ENCODE measurements around the gene CHRNA10.

Gene CHRNA10

DNA sequence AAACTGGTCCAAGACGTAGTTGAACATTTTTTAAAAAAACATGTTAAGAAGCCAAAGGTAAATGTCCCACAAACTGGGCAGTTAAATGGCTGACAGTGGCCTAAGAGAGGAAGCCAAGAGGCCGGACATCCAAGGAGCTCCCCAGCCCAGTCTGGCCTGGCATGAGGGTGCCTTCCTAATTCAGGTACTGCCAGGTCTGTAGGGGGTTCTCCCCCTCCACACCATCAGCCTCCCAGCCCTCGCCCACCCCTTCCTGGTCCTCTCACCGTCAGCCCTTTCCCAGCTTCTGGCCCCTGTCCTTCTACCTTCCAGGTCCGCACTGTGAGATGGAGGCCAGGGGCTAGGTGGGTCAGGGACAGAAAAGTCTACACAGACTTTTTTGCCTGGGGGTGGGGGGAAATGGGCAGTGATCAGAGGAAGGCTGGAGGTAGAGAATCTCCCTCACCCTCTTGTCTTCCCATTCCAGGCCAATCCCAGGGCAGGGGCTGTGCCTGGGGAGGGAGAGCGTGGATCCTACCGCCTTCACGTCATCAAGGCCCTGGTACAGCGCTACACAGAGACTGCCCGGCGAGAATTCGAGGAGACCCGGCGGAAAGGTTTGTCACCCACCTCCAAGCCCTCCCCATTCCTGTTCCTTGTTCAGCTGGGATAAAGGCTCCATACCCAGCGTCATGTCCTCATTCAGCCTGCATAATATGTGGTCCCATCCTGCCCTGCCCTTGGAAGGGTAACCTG is 35.4 kb downstream of the CHRNA10 start:
- no peak for DNase-seq (ENCODE audit: low read depth in 2 of 2)

DNA sequence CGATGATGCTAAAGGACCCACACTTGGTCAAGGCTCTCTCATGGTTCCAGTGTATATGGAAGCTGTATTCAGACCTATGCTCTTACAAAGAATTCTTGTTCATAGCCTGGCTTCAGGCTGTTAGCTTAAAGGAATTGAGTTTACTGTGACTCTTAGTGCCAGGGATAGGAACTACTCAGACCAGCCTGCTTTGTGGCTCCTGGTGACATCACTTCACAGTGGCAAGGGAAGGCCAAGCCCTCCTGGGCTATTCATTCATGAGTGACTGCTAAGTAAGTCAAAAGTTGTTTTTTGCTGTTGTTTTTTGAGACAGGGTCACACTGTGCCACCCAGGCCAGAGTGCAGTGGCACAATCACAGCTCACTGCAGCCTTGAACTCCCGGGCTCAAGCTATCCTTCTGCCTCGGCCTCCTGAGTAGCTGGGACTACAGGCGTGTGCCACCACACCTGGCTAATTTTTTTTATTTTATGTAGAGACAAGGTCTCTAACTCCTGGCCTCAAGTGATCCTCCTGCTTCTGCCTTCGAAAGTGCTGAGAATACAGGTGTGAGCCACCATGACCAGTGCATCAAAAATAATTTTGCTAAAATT is 39.0 kb downstream of the CHRNA10 start:
- DNase-seq (ENCODE audit: low read depth in 2 of 2) = no peak

DNA sequence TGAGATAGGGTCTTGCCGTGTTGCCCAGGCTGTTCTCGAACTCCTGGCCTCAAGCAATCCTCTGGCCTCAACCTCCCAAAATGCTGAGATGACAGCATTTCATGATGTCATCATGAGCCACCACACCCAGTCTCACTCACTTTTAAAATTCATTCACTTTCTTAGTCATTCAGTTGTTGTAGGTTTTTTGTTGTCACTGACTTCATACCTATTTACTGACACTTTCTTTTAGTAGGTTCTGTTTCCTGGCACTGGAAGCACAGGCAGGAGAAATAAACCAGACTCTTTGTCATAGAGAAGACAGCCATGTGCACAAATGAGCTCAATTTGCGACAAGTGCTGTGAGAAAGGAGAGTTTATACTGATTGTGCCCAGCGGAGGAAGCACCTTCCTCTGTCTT is 39.9 kb downstream of the CHRNA10 start:
- no peak for DNase-seq (ENCODE audit: low read depth in 2 of 2)

DNA sequence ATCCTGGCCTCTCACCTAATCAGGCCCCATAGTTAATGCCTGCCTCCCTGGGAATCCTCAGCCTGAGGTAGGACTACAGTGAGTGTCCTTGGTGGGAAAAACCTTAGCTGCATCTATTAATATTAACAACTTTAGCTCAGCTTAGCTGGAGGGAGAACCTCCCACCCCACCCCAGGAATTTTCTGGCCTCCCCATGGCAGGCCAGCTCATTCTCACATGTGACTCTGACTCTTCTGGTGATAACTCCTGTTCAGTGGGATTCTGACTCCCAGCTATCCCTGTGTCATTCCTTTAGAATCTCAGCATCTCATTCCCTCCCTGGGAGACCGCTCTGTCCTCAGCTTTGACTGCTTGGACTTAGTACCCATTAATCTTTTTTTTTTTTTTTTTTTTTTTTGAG is 43.9 kb downstream of the CHRNA10 start:
- DNase-seq (ENCODE audit: low read depth in 2 of 2) = no peak

DNA sequence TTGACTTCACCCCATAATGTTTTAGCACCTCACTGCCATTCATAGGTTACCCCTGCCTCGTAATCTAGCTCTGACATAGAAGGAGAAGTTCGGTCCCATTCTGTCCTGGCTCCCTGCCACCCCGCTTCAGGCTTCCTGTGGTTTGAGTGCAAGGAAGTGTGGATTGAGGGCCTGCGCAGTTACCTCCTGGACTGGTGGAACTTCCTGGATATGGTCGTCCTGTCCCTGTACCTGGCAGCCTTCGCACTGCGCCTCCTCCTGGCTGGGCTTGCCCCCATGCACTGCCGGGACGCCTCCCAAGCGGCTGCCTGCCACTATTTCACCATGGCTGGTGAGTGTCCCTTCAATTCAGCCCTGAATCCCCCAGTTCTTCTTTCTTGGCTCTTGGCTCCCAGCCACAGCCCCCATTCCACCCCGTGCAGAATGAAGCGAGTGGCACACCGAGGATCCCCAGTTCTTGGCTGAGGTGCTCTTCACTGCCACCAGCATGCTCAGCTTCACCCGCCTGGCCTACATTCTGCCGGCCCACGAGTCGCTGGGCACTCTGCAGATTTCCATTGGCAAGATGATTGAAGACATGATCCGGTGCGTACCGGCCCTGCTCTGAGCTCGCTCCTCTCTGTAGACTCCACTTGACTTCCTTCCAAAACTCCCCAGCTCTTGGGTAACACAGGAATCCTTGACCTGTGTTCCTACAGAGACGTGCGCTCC is 44.8 kb downstream of the CHRNA10 start:
- no peak for DNase-seq (ENCODE audit: low read depth in 2 of 2)

DNA sequence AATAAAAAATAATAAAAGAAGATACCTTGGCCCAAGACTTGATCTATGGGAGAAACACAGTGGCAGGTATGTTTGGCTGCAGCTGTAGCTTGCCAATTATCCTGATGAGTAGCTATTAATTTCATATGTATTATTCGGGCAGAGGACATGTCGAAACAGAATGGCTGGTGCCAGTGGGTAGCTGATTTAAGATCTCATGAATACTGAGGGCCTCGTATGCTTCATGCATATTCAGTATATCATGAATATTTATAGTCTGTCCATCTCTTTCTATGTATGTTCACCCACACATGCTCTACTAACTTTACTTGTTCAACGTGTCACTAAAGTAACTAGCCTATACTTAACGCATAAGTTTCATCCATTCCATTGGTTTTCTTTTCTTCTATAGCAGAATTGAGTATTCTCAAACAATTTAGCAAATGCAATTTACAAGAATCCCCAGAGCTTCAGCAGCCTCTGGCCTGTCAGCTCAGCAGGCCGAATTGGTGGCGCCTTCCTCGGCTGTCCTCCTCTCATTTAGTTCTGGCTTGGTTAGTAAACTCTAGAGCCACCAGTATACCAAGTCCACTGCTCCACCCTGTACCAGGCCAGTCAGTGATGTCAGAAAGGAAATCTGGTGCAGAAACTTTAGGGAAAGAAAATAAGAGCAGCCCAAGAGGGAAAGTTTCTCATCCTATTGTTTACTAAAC is 47.3 kb downstream of the CHRNA10 start:
- no peak for DNase-seq (ENCODE audit: low read depth in 2 of 2)

DNA sequence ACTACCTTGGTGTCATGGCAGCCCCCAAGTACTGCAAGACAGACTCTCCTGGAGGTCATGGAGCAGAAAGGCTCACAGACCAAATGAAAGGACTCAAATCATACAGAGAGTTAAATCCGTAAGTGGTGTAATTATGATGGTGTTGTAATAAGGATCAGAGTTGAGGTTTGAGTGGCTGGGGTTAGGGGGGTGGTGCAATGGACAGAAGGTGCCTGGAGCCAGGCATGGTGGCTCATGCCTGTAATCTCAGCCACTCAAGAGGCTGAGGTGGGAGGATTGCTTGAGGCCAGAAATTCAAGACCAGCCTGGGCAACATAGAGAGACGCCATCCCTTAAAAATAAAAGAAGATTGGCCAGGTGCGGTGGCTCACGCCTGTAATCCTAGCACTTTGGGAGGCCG is 48.1 kb downstream of the CHRNA10 start:
- no peak for DNase-seq (ENCODE audit: low read depth in 2 of 2)

DNA sequence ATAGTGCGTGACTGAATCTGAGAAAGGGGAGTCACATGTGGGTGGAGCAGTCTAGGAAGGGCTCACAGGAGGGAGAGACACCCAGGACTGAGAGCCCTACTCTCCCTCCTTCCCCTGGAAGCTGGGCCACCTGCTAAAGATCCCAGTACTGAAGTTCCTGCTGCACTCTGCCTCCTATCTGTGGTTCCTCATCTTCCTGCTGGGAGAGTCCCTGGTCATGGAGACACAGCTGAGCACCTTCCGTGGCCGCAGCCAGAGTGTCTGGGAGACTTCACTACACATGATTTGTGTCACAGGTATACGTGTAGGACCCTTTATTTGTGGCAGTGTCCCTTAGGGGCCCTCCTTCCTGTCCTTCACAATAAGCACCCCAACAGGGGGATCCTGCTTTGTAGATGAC is 48.7 kb downstream of the CHRNA10 start:
- no peak for DNase-seq (ENCODE audit: low read depth in 2 of 2)

DNA sequence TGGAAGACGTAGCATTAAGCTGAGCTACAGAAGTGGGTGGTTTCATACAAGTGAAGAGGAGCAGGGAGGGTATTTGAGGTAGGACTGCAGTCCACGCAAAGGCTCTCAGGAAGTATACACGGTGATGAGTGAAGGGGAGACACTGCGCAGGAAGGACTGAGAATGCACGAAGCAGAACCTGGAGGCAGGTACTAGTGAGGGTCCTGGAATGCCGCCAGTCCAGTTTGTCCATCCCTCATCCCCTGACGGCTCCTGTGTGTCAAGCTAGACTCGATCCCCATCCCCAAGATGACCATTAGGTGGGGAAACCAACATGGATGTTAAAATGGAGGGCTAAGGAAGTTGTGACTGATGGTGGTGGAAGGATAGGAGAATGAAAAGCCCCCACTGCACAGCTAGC is 53.2 kb downstream of the CHRNA10 start:
- no peak for DNase-seq (ENCODE audit: low read depth in 2 of 2)

DNA sequence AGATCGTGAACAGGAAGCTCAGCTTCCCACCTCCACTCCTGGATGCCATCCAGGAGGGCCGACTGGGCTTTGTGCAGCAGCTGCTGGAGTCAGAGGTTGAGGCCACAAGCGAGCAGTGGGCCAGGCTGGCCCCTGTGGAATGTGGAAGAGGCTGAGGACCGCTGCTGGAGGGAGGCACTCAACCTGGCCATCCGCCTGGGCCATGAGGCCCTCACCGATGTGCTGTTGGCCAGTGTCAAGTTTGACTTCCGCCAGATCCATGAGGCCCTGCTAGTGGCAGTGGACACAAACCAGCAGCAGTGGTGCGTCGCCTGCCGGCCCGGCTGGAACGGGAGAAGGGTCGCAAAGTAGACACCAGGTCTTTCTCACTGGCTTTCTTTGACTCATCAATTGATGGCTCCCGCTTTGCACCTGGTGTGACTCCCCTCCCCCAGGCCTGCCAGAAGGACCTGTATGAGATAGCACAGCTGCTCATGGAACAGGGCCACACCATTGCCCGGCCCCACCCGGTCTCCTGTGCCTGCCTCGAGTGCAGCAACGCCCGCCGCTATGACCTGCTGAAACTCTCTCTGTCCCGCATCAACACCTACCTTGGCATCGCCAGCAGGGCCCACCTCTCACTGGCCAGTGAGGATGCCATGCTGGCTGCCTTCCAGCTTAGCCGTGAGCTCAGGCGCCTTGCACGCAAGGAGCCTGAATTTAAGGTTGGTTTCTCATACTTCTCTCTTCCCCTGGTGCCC is 54.3 kb downstream of the CHRNA10 start:
- no peak for DNase-seq (ENCODE audit: low read depth in 2 of 2)

DNA sequence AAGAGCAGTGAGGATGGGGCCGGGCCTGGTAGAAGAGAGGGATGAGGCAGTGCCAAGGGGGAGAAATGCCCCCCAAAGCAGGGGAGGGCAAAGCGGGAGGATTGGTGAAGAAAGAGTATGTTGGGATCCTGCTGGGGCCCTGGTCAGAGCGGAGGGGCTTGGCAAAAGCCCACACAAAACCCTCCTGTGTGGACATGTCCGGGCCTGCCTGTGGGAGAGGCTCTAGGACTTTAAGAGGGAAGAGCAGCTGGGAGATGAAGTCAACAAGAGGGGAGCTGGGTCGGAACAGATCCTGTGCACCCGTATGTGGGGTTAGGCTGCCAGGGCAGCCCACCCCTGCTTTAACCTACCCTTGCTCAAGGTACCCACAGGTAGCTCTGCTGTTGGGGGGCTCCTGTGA is 55.2 kb downstream of the CHRNA10 start:
- no peak for DNase-seq (ENCODE audit: low read depth in 2 of 2)
